HCT116 (cell line): ENCODE measurements around the gene GRIK2. TPM values are rescaled to one million over a fixed set of nuclear protein-coding genes. Genes with fewer than 3 reads are reported as not detected.

Source experiments
- ATAC-seq: fragments of 200-7000 bp; cut with Tn5 transposase; 2 replicates; pipeline ENCODE4 v1.9.1; 2020; ENCODE audit warnings: mild to moderate bottlenecking, moderate library complexity
- BruUV-seq: library from RNA; stranded (reverse); fragments of 400-500 nt; replicated peaks from 2 replicates; lab custom pipeline; 2021; lab: Mats Ljungman, UMichigan
- CTCF ChIA-PET: fragments of 300-600 bp; sonication (Branson Sonifier 250); formaldehyde crosslinking; loops from one replicate; lab custom pipeline; 2021; ENCODE audit warnings: antibody characterized with exemption; lab: Charles Lee
- POLR2A ChIA-PET: fragments of 300-600, 350-600 bp; sonication (Branson Sonifier 250); formaldehyde crosslinking; loops from one replicate; lab custom pipeline; 2021; ENCODE audit warnings: antibody characterized with exemption; lab: Charles Lee
- RAD21 ChIA-PET, 2 experiments: fragments of 300-600 bp; sonication (Branson Sonifier 250); formaldehyde crosslinking; loops; one replicate each; lab custom pipeline; 2023; ENCODE audit warnings: low total read pairs in 2 of 2; ENCODE audit not compliant: uncharacterized antibody in 2 of 2, unreplicated experiment in 2 of 2, low non-redundant PET in 1 of 2; lab: Charles Lee
- DNase-seq: peaks from one replicate; pipeline ENCODE4 v3.0.0-alpha.2; 2010; ENCODE audit warnings: low read depth, low spot score
- H2AFZ ChIP-seq: fragments of 200-600 bp; shearing (Covaris generic), sonication (generic); 2 replicates; pipeline ENCODE4 v1.6.1; 2017; ENCODE audit warnings: low read depth, mixed run types, mixed read lengths, antibody characterized with exemption, low read length; ENCODE audit not compliant: poor library complexity, severe bottlenecking
- H3K27ac ChIP-seq: 2 replicates; pipeline ENCODE4 v1.5.1; 2012; ENCODE audit warnings: low read depth, low read length
- H3K27me3 ChIP-seq: fragments of 200-600 bp; sonication (generic); 2 replicates; pipeline ENCODE4 v1.6.1; 2016; ENCODE audit warnings: mixed run types, low read length, mixed read lengths; ENCODE audit not compliant: insufficient read depth
- H3K36me3 ChIP-seq, 2 experiments: fragments of 200-500 bp in 1 of 2; fragments of 200-600 bp in 1 of 2; sonication (Bioruptor generic) in 1 of 2; sonication (generic) in 1 of 2; 2 replicates each; pipeline versions ENCODE4 v1.5.1 to v1.6.1; 2014 to 2016; ENCODE audit warnings: low read length in 2 of 2, inconsistent platforms in 1 of 2, mixed read lengths in 1 of 2, mixed run types in 1 of 2; ENCODE audit not compliant: insufficient read depth in 2 of 2, control insufficient read depth in 1 of 2
- H3K4me1 ChIP-seq, 2 experiments: fragments of 200-600 bp in 1 of 2; sonication (generic) in 1 of 2; 2 replicates each; pipeline versions ENCODE4 v1.5.1 to v1.6.1; 2012 to 2017; ENCODE audit warnings: low read length in 2 of 2, inconsistent platforms in 1 of 2, mild to moderate bottlenecking in 1 of 2, mixed read lengths in 1 of 2, mixed run types in 1 of 2, moderate library complexity in 1 of 2; ENCODE audit not compliant: insufficient read depth in 2 of 2, control insufficient read depth in 1 of 2
- H3K4me2 ChIP-seq: fragments of 200-600 bp; sonication (generic); 2 replicates; pipeline ENCODE4 v1.6.1; 2017; ENCODE audit warnings: mixed run types, low read length, mixed read lengths
- H3K4me3 ChIP-seq, 2 experiments: fragments of 200-600 bp in 1 of 2; sonication (generic) in 1 of 2; replicated peaks in 1 of 2; 2 replicates each; pipeline ENCODE4 v1.5.1; 2011 to 2016; ENCODE audit warnings: low read length in 2 of 2, control low read depth in 1 of 2, low read depth in 1 of 2, mild to moderate bottlenecking in 1 of 2, mixed read lengths in 1 of 2, mixed run types in 1 of 2
- H3K79me2 ChIP-seq: fragments of 200-600 bp; sonication (generic); 2 replicates; pipeline ENCODE4 v1.6.1; 2017; ENCODE audit warnings: mild to moderate bottlenecking, mixed run types, low read length, moderate library complexity, mixed read lengths; ENCODE audit not compliant: insufficient read depth
- H3K9ac ChIP-seq: fragments of 200-600 bp; sonication (generic); 2 replicates; pipeline ENCODE4 v1.6.1; 2016; ENCODE audit warnings: low read length, mixed read lengths
- H3K9me2 ChIP-seq: fragments of 200-600 bp; sonication (generic), shearing (Covaris generic); 2 replicates; pipeline ENCODE4 v1.6.1; 2017; ENCODE audit warnings: mixed run types, mild to moderate bottlenecking, moderate library complexity; ENCODE audit not compliant: insufficient read depth
- H3K9me3 ChIP-seq, 2 experiments: fragments of 200-500 bp in 1 of 2; fragments of 200-600 bp in 1 of 2; sonication (Bioruptor generic) in 1 of 2; sonication (generic) in 1 of 2; 2 replicates each; pipeline ENCODE4 v1.6.1; 2014 to 2017; ENCODE audit warnings: low read length in 2 of 2, mixed read lengths in 2 of 2, inconsistent platforms in 1 of 2, low read depth in 1 of 2, mild to moderate bottlenecking in 1 of 2, mixed run types in 1 of 2, moderate library complexity in 1 of 2; ENCODE audit not compliant: control insufficient read depth in 1 of 2, insufficient read depth in 1 of 2
- H4K20me1 ChIP-seq: fragments of 200-600 bp; sonication (generic), shearing (Covaris generic); 2 replicates; pipeline ENCODE4 v1.6.1; 2017; ENCODE audit warnings: mixed run types, mild to moderate bottlenecking, moderate library complexity; ENCODE audit not compliant: insufficient read depth
- ATF3 ChIP-seq: IDR thresholded peaks from 2 replicates; pipeline ENCODE4 v1.6.1; 2012
- CBX3 ChIP-seq: IDR thresholded peaks from 2 replicates; pipeline ENCODE4 v1.6.1; 2012; ENCODE audit warnings: low read depth
- CEBPB ChIP-seq: IDR thresholded peaks from 2 replicates; pipeline ENCODE4 v1.6.1; 2012; ENCODE audit warnings: low read depth
- ELF1 ChIP-seq: IDR thresholded peaks from 2 replicates; pipeline ENCODE4 v1.6.1; 2012; ENCODE audit warnings: low read depth, borderline replicate concordance
- EZH2 ChIP-seq: fragments of 200-600 bp; sonication (generic); IDR thresholded peaks from 2 replicates; pipeline ENCODE4 v1.6.1; 2017; ENCODE audit warnings: antibody characterized with exemption, mixed run types
- EZH2phosphoT487 ChIP-seq: fragments of 200-600 bp; IDR thresholded peaks from 2 replicates; pipeline ENCODE4 v1.6.1; 2018; ENCODE audit warnings: antibody characterized with exemption, borderline replicate concordance
- FOSL1 ChIP-seq: IDR thresholded peaks from 2 replicates; pipeline ENCODE4 v1.6.1; 2012; ENCODE audit warnings: low read depth
- JUND ChIP-seq: IDR thresholded peaks from 2 replicates; pipeline ENCODE4 v1.6.1; 2012
- POLR2AphosphoS5 ChIP-seq: IDR thresholded peaks from 2 replicates; pipeline ENCODE4 v1.6.1; 2011; ENCODE audit warnings: mild to moderate bottlenecking, low read depth, low read length, moderate library complexity
- SIN3A ChIP-seq: IDR thresholded peaks from 2 replicates; pipeline ENCODE4 v1.6.1; 2012; ENCODE audit warnings: low read depth
- SP1 ChIP-seq: IDR thresholded peaks from 2 replicates; pipeline ENCODE4 v1.6.1; 2012; ENCODE audit warnings: low read depth
- YY1 ChIP-seq: IDR thresholded peaks from 2 replicates; pipeline ENCODE4 v1.6.1; 2011; ENCODE audit warnings: low read length, low read depth, moderate library complexity, mild to moderate bottlenecking; ENCODE audit not compliant: insufficient replicate concordance; ENCODE audit errors: extremely low read depth
- ZFX ChIP-seq: fragments of 450-650 bp; IDR thresholded peaks from 2 replicates; pipeline ENCODE4 v1.6.1; 2017
- ZNF274 ChIP-seq: fragments of 200-500 bp; sonication (Bioruptor generic); IDR thresholded peaks from 2 replicates; pipeline ENCODE4 v1.6.1; 2014; ENCODE audit warnings: mild to moderate bottlenecking, low read depth, low read length, inconsistent platforms
- intact Hi-C: fragments of 100-400 bp; cut with micrococcal nuclease; formaldehyde crosslinking; loops from 2 replicates; pipeline ENCODE4 v1.10.0; 2022
- total RNA-seq: library from RNA; stranded (reverse); gene quantifications from one replicate; pipeline ENCODE4 v1.2.1, GENCODE V29; 2021; ENCODE audit not compliant: unreplicated experiment
- TF ChIP-seq, protein P1 (sequence below): IDR thresholded peaks from 2 replicates; pipeline ENCODE4 v1.6.1; 2012
- TF ChIP-seq, protein P2 (sequence below), 3 experiments: fragments of 200-600 bp in 1 of 3; sonication (generic) in 1 of 3; IDR thresholded peaks in 2 of 3; conservative IDR thresholded peaks in 1 of 3; 2 replicates each; pipeline ENCODE4 v1.5.1; 2012 to 2017; ENCODE audit warnings: low read depth in 2 of 3, low read length in 2 of 3, antibody characterized with exemption in 1 of 3, borderline replicate concordance in 1 of 3, control low read depth in 1 of 3, mild to moderate bottlenecking in 1 of 3, mixed read lengths in 1 of 3, mixed run types in 1 of 3, moderate library complexity in 1 of 3; ENCODE audit not compliant: insufficient read depth in 1 of 3

GRIK2 gene
- total RNA-seq, 1 experiment from 2014 or later, result 0.64 TPM

- CTCF ChIA-PET, result no interaction called here
- POLR2A ChIA-PET, result no interaction called here
- no TSS peak for BruUV-seq
- RAD21 ChIA-PET, result no interaction called here
- Histone ChIP-seq H3K9ac (no peak overlapping the region), H3K27ac (no peak overlapping the region), H3K36me3 (no peaks in the 10 kb centered on the region), H4K20me1 (no peaks in the 10 kb centered on the region), H3K27me3 (no peaks in the 10 kb centered on the region), H3K4me3 (no peak overlapping the region), H3K9me3 (no peaks in the 10 kb centered on the region), H2AFZ (no peak overlapping the region), H3K79me2 (no peaks in the 10 kb centered on the region), H3K4me1 (no peaks in the 10 kb centered on the region), H3K4me2 (no peak overlapping the region), H3K9me2 (no peaks in the 10 kb centered on the region)
- intact Hi-C loops, result no loop called here
- TF ChIP-seq CBX3 (no peak), JUND (no peak), SP1 (no peak), ZFX (no peak), ATF3 (no peak), SIN3A (no peak), CEBPB (no peak), POLR2AphosphoS5 (no peak), EZH2phosphoT487 (no peak), FOSL1 (no peak)
- TF ChIP-seq, protein P1, sequence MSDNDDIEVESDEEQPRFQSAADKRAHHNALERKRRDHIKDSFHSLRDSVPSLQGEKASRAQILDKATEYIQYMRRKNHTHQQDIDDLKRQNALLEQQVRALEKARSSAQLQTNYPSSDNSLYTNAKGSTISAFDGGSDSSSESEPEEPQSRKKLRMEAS, result no peak
- no peak for ATAC-seq
- no peak for DNase-seq
These were observed 28.3 kb upstream of the GRIK2 start for GRCh38 chr6:101365181-101365580.

- DNase-seq (no peak), ATAC-seq (no peak)
- no peak overlapping the region for H2AFZ ChIP-seq
These were observed 13.6 kb upstream of the GRIK2 start for GRCh38 chr6:101379926-101380325.

More at GRCh38 chr6:101379926-101380325, 13.6 kb upstream of the GRIK2 start:
- H3K9ac ChIP-seq, result no peak overlapping the region
- TF ChIP-seq CEBPB, result no peak
- TF ChIP-seq EZH2phosphoT487, result no peak
- TF ChIP-seq, protein P2, sequence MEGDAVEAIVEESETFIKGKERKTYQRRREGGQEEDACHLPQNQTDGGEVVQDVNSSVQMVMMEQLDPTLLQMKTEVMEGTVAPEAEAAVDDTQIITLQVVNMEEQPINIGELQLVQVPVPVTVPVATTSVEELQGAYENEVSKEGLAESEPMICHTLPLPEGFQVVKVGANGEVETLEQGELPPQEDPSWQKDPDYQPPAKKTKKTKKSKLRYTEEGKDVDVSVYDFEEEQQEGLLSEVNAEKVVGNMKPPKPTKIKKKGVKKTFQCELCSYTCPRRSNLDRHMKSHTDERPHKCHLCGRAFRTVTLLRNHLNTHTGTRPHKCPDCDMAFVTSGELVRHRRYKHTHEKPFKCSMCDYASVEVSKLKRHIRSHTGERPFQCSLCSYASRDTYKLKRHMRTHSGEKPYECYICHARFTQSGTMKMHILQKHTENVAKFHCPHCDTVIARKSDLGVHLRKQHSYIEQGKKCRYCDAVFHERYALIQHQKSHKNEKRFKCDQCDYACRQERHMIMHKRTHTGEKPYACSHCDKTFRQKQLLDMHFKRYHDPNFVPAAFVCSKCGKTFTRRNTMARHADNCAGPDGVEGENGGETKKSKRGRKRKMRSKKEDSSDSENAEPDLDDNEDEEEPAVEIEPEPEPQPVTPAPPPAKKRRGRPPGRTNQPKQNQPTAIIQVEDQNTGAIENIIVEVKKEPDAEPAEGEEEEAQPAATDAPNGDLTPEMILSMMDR (IDR thresholded peaks at IDR 0.05 in 2 of 3, conservative IDR thresholded peaks at IDR 0.05 in 1 of 3; ENCODE audit: borderline replicate concordance in 1 of 3, insufficient read depth in 1 of 3, low read depth in 2 of 3, low read length in 2 of 3), result no peak
- no peak for TF ChIP-seq ZFX
- no peak for TF ChIP-seq SP1
- TF ChIP-seq ELF1, result no peak
- TF ChIP-seq YY1, result no peak
- no peak for TF ChIP-seq EZH2
- TF ChIP-seq ZNF274, result no peak
- TF ChIP-seq JUND, result no peak
- TF ChIP-seq, all 23 proteins: peak for 0
- Histone ChIP-seq H3K9me2 (no peaks in the 10 kb centered on the region), H3K9me3 (no peaks in the 10 kb centered on the region), H3K36me3 (no peaks in the 10 kb centered on the region), H4K20me1 (no peaks in the 10 kb centered on the region), H3K79me2 (no peaks in the 10 kb centered on the region), H3K4me3 (no peak overlapping the region), H3K4me1 (peaks cover 0 to 4% of the 10 kb centered on the region in 2 experiments; a peak in 1 of 4 replicates), H3K27ac (no peak overlapping the region), H3K27me3 (no peaks in the 10 kb centered on the region), H3K4me2 (no peak overlapping the region)
- POLR2A ChIA-PET, result no interaction called here
- intact Hi-C loops, result no loop called here
- no TSS peak for BruUV-seq
- RAD21 ChIA-PET, result no interaction called here
- CTCF ChIA-PET, result no interaction called here
